GM12878 (cell line): ENCODE data around the gene PUS7. TPM values are rescaled to one million over a fixed set of nuclear protein-coding genes. Genes with fewer than 3 reads are reported as not detected.

Experiments
- ATAC-seq: fragments of 200-7000 bp; cut with Tn5 transposase; 3 replicates; pipeline ENCODE4 v1.9.1; 2020; ENCODE audit warnings: mild to moderate bottlenecking, moderate library complexity
- BruUV-seq: library from RNA; stranded (reverse); fragments of 400-500 nt; replicated peaks from 2 replicates; lab custom pipeline; 2021; lab: Mats Ljungman, UMichigan
- CTCF ChIA-PET: fragments of 300-600 bp; sonication (Branson Sonifier 250); formaldehyde crosslinking; extraction: SDS; loops from one replicate; lab custom pipeline; 2021; ENCODE audit warnings: inconsistent platforms; lab: Yijun Ruan, JAX
- POLR2A ChIA-PET: fragments of 350-600 bp; formaldehyde crosslinking; extraction: SDS; loops from one replicate; lab custom pipeline; 2021; ENCODE audit warnings: inconsistent platforms; lab: Charles Lee
- RAD21 ChIA-PET: fragments of 300-600 bp; sonication (Branson Sonifier 250); formaldehyde crosslinking; loops from one replicate; lab custom pipeline; 2023; ENCODE audit warnings: antibody characterized with exemption; ENCODE audit not compliant: unreplicated experiment; lab: Charles Lee
- SMC1A ChIA-PET: fragments of 300-600 bp; sonication (Branson Sonifier 250); formaldehyde crosslinking; loops from one replicate; lab custom pipeline; 2023; ENCODE audit not compliant: unreplicated experiment, uncharacterized antibody; lab: Charles Lee
- DNase-seq: peaks from one replicate; pipeline ENCODE4 v3.0.0-alpha.2; 2011; ENCODE audit warnings: low read depth, low spot score
- FAIRE-seq: peaks from 3 replicates; lab custom pipeline; 2011; peaks lifted over from hg19 to GRCh38; lab: Jason Lieb, UNC
- H2AFZ ChIP-seq: 2 replicates; pipeline ENCODE4 v1.6.0; 2011; ENCODE audit warnings: low read depth, low read length, control low read depth; ENCODE audit not compliant: control insufficient read depth
- H3K27ac ChIP-seq: 2 replicates; pipeline ENCODE4 v1.5.1; 2011; ENCODE audit warnings: control low read depth; ENCODE audit not compliant: control insufficient read depth, insufficient read depth
- H3K27me3 ChIP-seq, 2 experiments: replicated peaks in 1 of 2; 2 replicates each; pipeline versions ENCODE4 v1.6.0 to v1.6.1; 2011; ENCODE audit warnings: low read length in 1 of 2; ENCODE audit not compliant: control insufficient read depth in 2 of 2, insufficient read depth in 2 of 2
- H3K36me3 ChIP-seq, 2 experiments: 2 replicates each; pipeline ENCODE4 v1.5.1; 2011; ENCODE audit warnings: low read length in 1 of 2; ENCODE audit not compliant: control insufficient read depth in 2 of 2, insufficient read depth in 2 of 2
- H3K4me1 ChIP-seq: 2 replicates; pipeline ENCODE4 v1.6.1; 2011; ENCODE audit warnings: mild to moderate bottlenecking, low read length, moderate library complexity, mixed read lengths; ENCODE audit not compliant: control insufficient read depth, insufficient read depth
- H3K4me2 ChIP-seq: 2 replicates; pipeline ENCODE4 v1.6.0; 2011; ENCODE audit warnings: control low read depth; ENCODE audit not compliant: control insufficient read depth, insufficient read depth
- H3K4me3 ChIP-seq: fragments of 200-600 bp; sonication (generic); 2 replicates; pipeline ENCODE4 v1.5.1; 2016
- H3K79me2 ChIP-seq: 2 replicates; pipeline ENCODE4 v1.6.0; 2011; ENCODE audit warnings: low read length; ENCODE audit not compliant: control insufficient read depth, insufficient read depth
- H3K9ac ChIP-seq: 2 replicates; pipeline ENCODE4 v1.8.0; 2011; ENCODE audit warnings: low read length, control low read depth, mixed read lengths; ENCODE audit not compliant: control insufficient read depth, insufficient read depth
- H3K9me3 ChIP-seq: replicated peaks from 3 replicates; pipeline ENCODE4 v1.5.1; 2011; ENCODE audit warnings: mild to moderate bottlenecking, low read length; ENCODE audit not compliant: control insufficient read depth, insufficient read depth
- H4K20me1 ChIP-seq: 2 replicates; pipeline ENCODE4 v1.6.0; 2011; ENCODE audit not compliant: control insufficient read depth, insufficient read depth
- CHD4 ChIP-seq: fragments of 200-600 bp; sonication (generic); IDR thresholded peaks from 2 replicates; pipeline ENCODE4 v1.6.1; 2016; ENCODE audit warnings: mild to moderate bottlenecking
- PRDM15 ChIP-seq: fragments of 450-650 bp; formaldehyde crosslinking; IDR thresholded peaks from 2 replicates; pipeline ENCODE4 v1.4.0; 2020; ENCODE audit warnings: mild to moderate bottlenecking, moderate library complexity
- WGBS: methylation state at CpG from one replicate; pipeline ENCODE4 v1.1.6; 2016; ENCODE audit warnings: low lambda C conversion rate; ENCODE audit not compliant: insufficient replicate concordance, insufficient coverage; ENCODE audit errors: missing lambda C conversion rate; 5-methylcytosine and 5-hydroxymethylcytosine counted together
- in situ Hi-C: fragments of 300-500 bp; cut with MboI; formaldehyde crosslinking; loops from 9 replicates; pipeline ENCODE4 v1.14.3; 2018; ENCODE audit warnings: mixed read lengths
- intact Hi-C: fragments of 100-400 bp; cut with micrococcal nuclease; formaldehyde crosslinking; loops from one replicate; pipeline ENCODE4 v1.14.2; 2022; ENCODE audit not compliant: unreplicated experiment
- polyA plus RNA-seq, 11 experiments: library from polyadenylated mRNA; depleted of rRNA in 4 of 11; unstranded in 6 of 11; stranded (reverse) in 5 of 11; fragments of >200 nt; fragmentation: Nextera tagmentation in 4 of 11; fragmentation: Illumina TruSeq in 1 of 11; extraction: Ambion mirVana in 4 of 11; extraction: Trizol in 1 of 11; gene quantifications; 1 replicate in 1 of 11; 2 replicates in 10 of 11; pipeline versions ENCODE4 v1.2.1 to v1.2.3, GENCODE V29; 2011 to 2016; ENCODE audit warnings: inconsistent platforms in 2 of 11, missing spikeins in 2 of 11, low read depth in 1 of 11
- total RNA-seq, 4 experiments: library from RNA; depleted of rRNA in 3 of 4; stranded (reverse); fragments of >200 nt in 3 of 4; fragmentation: Illumina TruSeq in 1 of 4; extraction: Trizol in 1 of 4; gene quantifications; 2 replicates each; pipeline versions ENCODE4 v1.2.1 to v1.2.3, GENCODE V29; 2013 to 2021

Gene PUS7
- total and polyA plus RNA-seq, 10 of the 15 experiments (the other 5 are each of a cell fraction or from before 2014, with no cell fraction given), result 5.6 to 28.5 (median 22.4) TPM

- Histone ChIP-seq H3K36me3 (peaks cover 0 to 8% of the 10 kb centered on the region in 2 experiments; a peak in 2 of 4 replicates), H3K79me2 (no peaks in the 10 kb centered on the region), H3K4me3 (no peak overlapping the region), H4K20me1 (no peaks in the 10 kb centered on the region), H3K9ac (no peak overlapping the region), H3K27ac (no peak overlapping the region), H3K9me3 (no peaks in the 10 kb centered on the region), H3K4me1 (no peaks in the 10 kb centered on the region), H3K27me3 (no peaks in the 10 kb centered on the region), H3K4me2 (no peak overlapping the region), H2AFZ (no peak overlapping the region)
- ATAC-seq, result no peak
- CTCF ChIA-PET, result interaction anchor here (1.1 kb wide), 1 partner anchor 9 kb away, joined by 3 read pairs; no protein-coding TSS in a partner anchor
- POLR2A ChIA-PET, result interaction anchor here (0.5 kb wide), 1 partner anchor 99 kb away, joined by 4 read pairs; no protein-coding TSS in a partner anchor
- SMC1A ChIA-PET, result no interaction called here
- in situ Hi-C loops (no loop called here), intact Hi-C loops (no loop called here)
- BruUV-seq, result no TSS peak
- RAD21 ChIA-PET, result no interaction called here
- FAIRE-seq, result no peak
- WGBS, result 98% methylated on average over 5 of the region's 5 CpGs
- no peak for TF ChIP-seq CHD4
- DNase-seq, result no peak
These were observed 25.1 kb downstream of the PUS7 start for GRCh38 chr7:105497016-105497415.

GRCh38 chr7:105496521-105496920 is 25.6 kb downstream of the PUS7 start:
- Histone ChIP-seq H3K27ac (no peak overlapping the region), H3K79me2 (no peaks in the 10 kb centered on the region), H3K9me3 (no peaks in the 10 kb centered on the region), H3K4me3 (no peak overlapping the region), H3K9ac (no peak overlapping the region)
- intact Hi-C loops (no loop called here), in situ Hi-C loops (no loop called here)
- RAD21 ChIA-PET, result no interaction called here
- ATAC-seq (no peak), FAIRE-seq (no peak)
- TF ChIP-seq PRDM15 (CRISPR knock-in tag), result no peak
- TF ChIP-seq, all 136 proteins: peak for 0
- no peak for DNase-seq
- CTCF ChIA-PET, result no interaction called here
- WGBS, result 95% methylated on average over 2 of the region's 2 CpGs
- SMC1A ChIA-PET, result interaction anchor here (1.0 to 1.1 kb wide), 2 partner anchors 11 to 93 kb away, joined by 3 to 4 read pairs; no protein-coding TSS in a partner anchor
- Histone ChIP-seq H3K27me3 (no peaks in the 10 kb centered on the region), H3K36me3 (peaks cover 0 to 7% of the 10 kb centered on the region in 2 experiments; a peak in 2 of 4 replicates), H4K20me1 (no peaks in the 10 kb centered on the region), H3K4me2 (no peak overlapping the region), H3K4me1 (no peaks in the 10 kb centered on the region), H2AFZ (no peak overlapping the region)
- no TSS peak for BruUV-seq
- POLR2A ChIA-PET, result no interaction called here
